CD4-positive, alpha-beta T cell treated with Interleukin-6 at 100 ng/mL for 8 hours (primary cell): ENCODE results near the gene PLXNB3.

ENCODE experiments used
- DNase-seq: peaks from one replicate; pipeline ENCODE4 v3.0.0-alpha.2; 2020; ENCODE audit warnings: mixed read lengths, low spot score

PLXNB3 gene

DNA sequence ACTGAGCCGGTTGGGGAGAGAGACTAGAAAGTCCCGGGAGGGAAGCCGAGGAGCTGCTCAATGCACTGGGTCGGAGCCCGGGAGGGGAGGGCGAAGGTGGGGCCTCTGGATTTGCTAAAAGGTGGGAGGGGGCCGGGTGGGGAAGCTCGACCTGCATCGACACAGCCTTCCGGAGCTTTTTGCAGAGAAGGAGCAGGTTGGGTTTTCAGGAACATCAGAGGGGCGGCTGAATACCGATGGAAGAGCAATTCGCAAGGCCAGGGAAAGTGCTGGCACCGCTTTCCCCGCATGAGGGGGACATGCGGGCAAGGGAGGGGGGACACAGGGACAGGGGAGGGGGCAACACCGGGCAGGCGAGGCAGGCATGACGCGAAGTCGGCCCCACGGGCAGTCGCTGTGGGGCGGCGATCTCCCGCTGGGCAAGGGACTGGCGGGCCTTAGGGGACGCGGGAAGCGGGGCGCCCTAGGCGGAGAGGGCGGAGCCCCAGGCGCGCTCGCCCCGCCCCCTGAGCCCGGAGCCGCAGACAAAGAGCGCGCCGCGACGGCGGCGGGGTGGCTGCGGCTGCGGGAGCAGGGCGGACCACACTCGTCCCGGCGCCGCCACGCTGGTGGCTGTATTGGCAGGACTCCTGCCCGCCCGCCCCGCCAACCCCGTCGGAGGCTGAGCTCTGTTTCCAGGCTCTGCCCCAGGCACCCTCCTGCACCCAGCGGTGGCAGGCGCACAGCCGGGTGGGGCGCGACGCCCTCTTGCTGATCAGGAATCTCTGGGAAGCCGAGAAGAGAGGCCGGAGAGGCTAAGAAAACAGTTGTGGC lies 54.7 kb downstream of the PLXNB3 start:
- peak; percentile 23 for DNase-seq

DNA sequence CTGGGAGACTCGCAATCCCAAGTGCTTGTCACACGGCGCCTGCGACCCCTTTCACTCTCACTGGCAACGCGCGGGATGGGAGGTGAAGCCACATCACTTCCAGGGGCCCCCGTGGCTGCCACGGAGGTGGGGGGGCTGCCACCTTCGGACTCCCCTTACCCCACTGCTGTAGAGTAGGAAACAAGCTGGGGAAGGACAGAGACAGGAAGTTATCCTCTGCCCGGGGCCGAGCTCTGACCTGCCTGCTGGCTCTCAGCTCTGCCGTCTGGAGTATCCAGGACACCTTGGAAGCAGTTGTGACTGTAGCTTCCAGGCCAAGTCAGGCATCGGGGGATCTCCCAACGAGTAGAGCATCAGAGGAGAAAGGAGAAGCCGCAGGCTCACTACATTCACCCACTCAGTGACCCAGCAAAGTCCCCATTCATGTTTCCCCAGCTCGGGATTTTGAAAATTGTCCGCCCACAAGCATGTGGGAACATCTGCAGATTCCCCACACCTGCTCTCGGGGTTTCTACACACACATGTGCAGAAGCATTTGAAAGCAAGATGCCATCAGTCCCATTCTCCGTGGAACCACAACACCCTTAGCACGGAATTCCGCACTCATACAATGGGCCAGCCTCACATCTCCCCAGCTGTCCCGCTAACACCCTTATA lies 55.5 kb downstream of the PLXNB3 start:
- no peak for DNase-seq

DNA sequence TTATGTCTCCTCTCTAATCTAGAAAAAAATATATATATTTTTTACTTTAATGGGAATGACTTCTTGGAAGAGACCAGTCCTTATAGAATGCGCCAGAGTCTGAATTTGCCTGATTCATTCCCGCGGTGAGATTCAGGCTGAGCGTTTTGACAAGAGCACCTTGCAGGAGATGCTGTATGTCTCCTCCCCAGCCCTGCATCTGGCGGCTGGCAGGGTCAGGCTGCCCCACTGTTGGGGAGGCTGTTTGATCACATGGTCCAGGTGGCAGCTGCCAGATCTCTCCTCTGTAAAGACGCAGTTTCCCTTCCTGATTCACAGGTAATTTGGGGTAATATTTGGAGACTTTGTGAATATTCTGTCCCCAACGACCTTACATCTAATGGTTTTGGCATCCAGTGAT lies 56.6 kb downstream of the PLXNB3 start:
- DNase-seq: no peak

DNA sequence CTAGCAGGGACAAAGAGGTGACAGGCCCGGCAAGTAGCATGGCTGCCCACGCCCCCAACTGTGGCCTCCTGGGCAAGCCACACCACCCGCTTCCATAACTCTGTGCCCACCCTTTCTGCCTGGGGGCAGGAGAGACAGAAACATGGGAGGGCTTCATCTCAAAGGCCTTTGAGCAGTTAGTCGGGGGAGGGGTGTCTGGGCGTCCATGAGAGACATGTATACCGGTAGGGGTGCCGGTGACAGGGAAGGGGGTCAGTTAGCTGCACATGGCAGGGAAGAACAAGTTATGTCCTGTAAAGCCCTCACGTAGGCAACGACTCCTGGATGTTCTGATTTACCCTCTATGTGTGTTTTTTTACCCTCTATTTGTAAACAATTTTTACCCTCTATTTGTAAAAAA lies 57.0 kb downstream of the PLXNB3 start:
- DNase-seq: no peak

DNA sequence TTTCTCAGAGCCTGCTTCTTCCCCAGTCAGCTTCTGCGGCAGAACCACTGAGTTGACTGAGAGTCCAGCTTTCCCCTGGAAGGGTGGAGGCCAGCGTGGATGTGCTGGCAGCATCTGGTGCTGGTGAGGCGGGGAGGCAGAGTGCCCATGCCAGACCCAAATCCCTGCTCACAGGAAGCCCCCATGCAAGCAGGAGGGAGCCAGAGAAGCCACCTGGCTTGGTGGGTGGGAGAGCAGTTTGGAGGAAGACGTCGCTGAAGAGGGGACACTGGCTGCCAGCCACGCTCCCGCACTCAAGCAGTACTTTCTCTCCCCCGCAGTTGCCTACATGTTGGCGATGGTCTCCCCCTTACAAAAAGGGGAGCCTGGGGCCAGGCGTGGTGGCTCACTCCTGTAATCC lies 60.3 kb downstream of the PLXNB3 start:
- no peak for DNase-seq

DNA sequence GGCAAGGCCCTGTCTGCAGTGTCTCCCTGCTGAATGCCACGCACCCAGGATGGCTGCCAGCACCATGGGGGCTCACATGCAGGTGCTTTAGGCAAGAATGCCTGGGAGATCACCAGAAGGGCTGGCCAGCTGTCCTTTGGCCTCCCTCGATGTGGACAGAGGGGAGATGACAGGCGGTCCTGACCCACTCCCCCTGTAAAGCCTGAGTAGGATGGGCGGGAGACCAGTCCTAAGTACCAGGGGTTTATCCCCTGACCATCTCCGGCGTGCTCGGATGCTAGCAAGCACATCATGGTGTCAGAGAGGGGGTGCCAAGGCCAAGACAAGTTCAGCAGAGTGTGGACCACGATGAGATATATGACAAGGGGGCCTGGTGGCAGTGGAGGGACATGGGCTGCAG lies 61.0 kb downstream of the PLXNB3 start:
- no peak for DNase-seq
